ENCODE results near the gene SMARCA2.

The SMARCA2 gene

GRCh38 chr9:2215921-2216441 is 200.8 kb downstream of the SMARCA2 start:
- DNase-seq (ENCODE audit: low read depth), result no peak

GRCh38 chr9:2216591-2216990 is 201.4 kb downstream of the SMARCA2 start:
- DNase-seq (ENCODE audit: low read depth), result no peak

- DNase-seq (ENCODE audit: low read depth), result no peak
Observed at GRCh38 chr9:2217540-2217939, 202.4 kb downstream of the SMARCA2 start.

GRCh38 chr9:2220036-2220435 is 204.9 kb downstream of the SMARCA2 start:
- DNase-seq (ENCODE audit: low read depth), result no peak

- DNase-seq (ENCODE audit: low read depth), result no peak
Observed at GRCh38 chr9:2227144-2227867, 212.2 kb downstream of the SMARCA2 start.

GRCh38 chr9:2228132-2228531 is 213.0 kb downstream of the SMARCA2 start:
- no peak for DNase-seq (ENCODE audit: low read depth)

GRCh38 chr9:2228641-2229040 is 213.5 kb downstream of the SMARCA2 start:
- DNase-seq (ENCODE audit: low read depth), result no peak

- DNase-seq (ENCODE audit: low read depth), result no peak
Observed at GRCh38 chr9:2229109-2229721, 214.1 kb downstream of the SMARCA2 start.

- no peak for DNase-seq (ENCODE audit: low read depth)
Observed at GRCh38 chr9:2230362-2230761, 215.2 kb downstream of the SMARCA2 start.

- no peak for DNase-seq (ENCODE audit: low read depth)
Observed at GRCh38 chr9:2231101-2231500, 216.0 kb downstream of the SMARCA2 start.

GRCh38 chr9:2231829-2232228 is 216.7 kb downstream of the SMARCA2 start:
- DNase-seq (ENCODE audit: low read depth), result no peak

- no peak for DNase-seq (ENCODE audit: low read depth)
Observed at GRCh38 chr9:2233274-2233673, 218.1 kb downstream of the SMARCA2 start.

GRCh38 chr9:2234371-2234893 is 219.3 kb downstream of the SMARCA2 start:
- no peak for DNase-seq (ENCODE audit: low read depth)

- DNase-seq (ENCODE audit: low read depth), result no peak
Observed at GRCh38 chr9:2235623-2236022, 220.5 kb downstream of the SMARCA2 start.

GRCh38 chr9:2236850-2237249 is 221.7 kb downstream of the SMARCA2 start:
- DNase-seq (ENCODE audit: low read depth), result no peak

- DNase-seq (ENCODE audit: low read depth), result no peak
Observed at GRCh38 chr9:2241461-2241835, 226.3 kb downstream of the SMARCA2 start.

- DNase-seq (ENCODE audit: low read depth), result peak; percentile 8
Observed at GRCh38 chr9:2241836-2242741, 226.9 kb downstream of the SMARCA2 start.

GRCh38 chr9:2242831-2243330 is 227.7 kb downstream of the SMARCA2 start:
- DNase-seq (ENCODE audit: low read depth), result no peak
